Anterior cingulate cortex (tissue), 58 donors: ENCODE measurements around the gene FGF12.

Experiments used
- DNase-seq, 58 donors: peaks; one replicate each; lab custom pipeline; 2025; lab: John Stamatoyannopoulos, UW

FGF12 gene

DNA sequence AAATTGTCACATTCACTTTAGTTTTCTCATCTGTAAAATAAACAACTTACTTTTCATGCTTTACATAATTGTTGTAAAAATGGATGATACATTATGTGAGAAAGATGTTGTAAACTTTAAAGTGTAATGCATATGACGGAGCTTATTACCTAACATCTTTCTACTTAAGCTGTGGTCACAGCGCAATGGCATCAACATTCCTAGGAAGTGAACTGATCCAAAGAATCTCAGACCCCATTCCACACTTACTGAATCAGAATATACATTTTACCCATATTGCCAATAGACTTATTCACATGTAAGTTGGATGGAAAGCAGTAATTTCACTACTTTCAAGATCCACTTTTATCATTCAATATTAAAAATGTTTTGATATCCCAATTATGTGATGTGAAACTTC is 497.5 kb downstream of the FGF12 start:
- DNase-seq: no peak

DNA sequence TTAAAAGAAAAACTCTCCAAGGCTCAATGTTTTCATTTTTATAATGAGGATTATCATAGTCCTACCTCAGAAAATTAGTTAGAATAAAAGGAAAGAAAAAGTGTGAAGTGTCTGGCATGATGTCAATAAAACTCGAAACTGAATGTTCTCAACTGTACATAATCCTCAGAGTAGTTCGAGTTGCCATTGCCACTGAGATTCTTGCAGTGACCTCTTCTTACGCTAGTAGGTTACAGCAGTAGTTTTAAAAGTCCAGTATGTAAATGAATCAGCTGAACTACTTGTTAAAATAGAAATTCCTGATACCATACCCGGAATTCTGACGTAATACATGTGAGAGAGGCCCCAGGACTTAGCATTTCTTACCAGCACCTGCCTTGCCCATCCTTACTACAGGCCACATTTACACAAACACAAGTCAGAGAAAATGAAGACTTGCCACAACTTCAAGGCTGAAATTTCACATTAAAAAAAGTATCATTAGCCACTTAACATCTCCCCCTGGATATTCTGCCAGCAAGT is 502.6 kb downstream of the FGF12 start:
- DNase-seq: no peak

DNA sequence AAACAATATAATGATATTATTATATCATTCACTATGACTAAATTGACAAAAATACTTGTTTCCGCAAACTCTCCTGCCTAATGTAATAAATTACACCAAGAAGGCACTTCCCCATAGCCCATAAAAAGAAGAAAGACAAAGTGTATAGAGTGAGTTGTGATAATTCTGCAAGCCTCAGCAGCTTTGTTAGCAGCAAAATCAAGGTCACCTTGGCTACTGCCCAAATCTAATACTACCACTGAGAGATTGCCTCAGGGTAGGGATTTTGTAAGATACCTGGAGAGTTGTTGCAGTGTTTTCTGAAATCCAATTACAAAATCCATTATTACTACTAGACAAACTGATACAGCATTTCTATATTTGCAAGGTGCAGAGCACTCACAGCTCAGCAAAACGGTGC is 503.5 kb downstream of the FGF12 start:
- no peak for DNase-seq

DNA sequence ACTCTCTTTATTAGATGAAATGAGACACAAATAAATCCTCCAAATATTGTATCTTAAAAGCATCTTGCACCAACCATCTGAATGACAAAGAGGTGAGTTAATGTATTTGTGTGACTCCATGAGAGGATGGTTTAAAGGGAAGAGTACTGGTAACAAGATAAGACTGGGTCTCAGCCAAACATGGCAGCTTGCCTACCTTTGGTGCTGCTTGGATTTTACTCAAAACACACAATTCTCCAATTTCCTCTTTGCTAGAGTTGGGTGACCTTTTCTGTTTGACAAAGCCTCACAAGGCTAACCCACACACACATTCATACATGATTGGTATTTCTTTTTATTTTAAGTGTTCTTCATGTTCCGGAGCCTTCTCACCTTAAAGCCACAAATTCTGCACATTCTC is 506.4 kb downstream of the FGF12 start:
- no peak for DNase-seq

DNA sequence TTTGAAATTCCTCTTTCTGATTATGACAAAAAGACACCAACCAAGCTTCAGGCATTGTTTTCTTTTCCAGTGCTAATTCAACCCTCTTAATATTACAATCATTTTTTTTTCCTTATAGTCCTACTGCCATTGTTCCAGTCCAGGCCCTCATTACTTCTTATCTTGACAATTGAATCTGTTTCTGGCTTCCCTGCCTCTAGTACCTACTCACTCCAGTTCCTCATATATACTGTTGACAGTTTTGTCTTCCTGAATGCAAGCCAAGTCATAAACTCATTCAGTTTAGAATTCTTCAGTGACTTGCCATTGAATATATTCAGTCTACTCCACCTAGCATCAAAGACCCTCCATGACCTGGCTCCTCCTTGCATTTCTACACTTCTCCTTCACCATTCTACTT is 507.4 kb downstream of the FGF12 start:
- no peak for DNase-seq

DNA sequence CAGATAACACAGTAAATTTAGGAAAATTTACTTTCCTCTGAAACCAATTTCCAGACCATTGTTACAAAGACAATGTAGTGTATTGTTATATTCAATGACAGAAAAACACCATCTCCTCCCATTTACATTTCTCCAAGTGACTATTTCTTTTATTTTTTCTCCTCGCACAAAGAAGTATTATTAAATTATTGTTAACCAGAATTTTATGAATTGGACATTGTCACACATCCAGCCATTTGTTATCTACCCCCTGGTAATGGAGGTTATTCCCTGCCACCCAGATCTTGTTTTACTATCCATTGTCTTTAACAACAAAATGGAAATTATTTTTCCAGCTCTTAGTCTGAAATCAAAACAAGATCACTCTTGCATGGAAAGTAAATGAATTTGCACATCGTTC is 511.3 kb downstream of the FGF12 start:
- no peak for DNase-seq

DNA sequence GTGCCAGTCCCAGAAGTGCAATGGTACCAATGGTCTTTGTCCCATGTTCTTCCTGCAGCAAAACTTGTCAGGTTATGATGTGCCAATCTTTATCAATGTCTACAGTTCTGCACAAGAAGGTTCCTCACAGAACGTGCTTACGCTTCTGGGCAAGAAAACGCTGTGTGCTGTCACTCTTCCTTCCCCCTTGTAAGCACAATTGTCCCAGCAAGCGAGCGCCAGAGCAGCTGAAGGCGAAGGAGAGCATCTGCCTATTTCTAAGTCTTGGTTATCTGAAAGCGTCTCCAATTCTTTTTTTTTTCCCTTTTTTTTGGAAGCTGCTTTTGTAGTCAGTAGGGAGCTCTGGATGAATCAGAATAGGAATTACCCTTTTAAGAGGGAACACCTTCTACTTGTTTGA is 514.4 kb downstream of the FGF12 start:
- DNase-seq: peak in 10 of 58 donors; percentile 4 to 46 (median 10)

DNA sequence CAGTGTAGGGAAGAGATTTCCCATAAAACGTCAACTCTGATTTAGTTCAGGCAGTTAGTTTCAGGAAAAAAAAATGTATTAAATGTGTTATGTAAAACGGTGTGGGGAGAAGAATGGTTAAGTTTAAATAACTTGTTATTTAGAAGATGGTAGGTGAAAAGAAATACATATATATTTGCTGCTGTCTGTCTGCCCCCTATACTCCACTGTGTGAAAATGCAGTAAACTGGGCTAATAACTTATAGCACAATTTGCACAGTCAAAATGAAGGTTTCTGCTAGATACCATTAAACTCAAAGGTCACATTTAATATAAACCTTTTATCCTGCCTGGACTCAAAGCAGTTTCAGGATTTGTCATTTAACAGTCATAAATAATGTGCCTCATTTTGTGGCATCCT is 515.0 kb downstream of the FGF12 start:
- no peak for DNase-seq

DNA sequence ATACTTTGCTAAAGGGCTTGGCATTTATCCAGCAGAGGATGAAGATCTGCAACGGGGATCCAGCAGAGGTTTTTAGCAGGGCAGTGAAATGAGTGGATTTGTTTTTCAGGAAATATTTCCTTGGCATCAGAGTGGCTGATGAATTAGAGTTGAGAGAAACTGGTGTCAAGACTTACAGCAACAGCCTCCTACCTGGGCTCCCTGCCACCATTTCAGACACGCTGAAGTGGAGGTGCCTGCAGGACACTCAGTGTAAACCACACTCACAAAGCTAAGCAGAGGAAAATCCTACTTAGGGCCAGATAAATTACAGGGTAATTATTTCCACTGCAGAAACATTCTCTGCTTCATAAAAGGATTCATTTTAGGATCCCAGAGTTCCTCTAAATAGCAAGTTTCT is 519.7 kb downstream of the FGF12 start:
- DNase-seq: peak in 5 of 58 donors; percentile 2 to 11 (median 4)

DNA sequence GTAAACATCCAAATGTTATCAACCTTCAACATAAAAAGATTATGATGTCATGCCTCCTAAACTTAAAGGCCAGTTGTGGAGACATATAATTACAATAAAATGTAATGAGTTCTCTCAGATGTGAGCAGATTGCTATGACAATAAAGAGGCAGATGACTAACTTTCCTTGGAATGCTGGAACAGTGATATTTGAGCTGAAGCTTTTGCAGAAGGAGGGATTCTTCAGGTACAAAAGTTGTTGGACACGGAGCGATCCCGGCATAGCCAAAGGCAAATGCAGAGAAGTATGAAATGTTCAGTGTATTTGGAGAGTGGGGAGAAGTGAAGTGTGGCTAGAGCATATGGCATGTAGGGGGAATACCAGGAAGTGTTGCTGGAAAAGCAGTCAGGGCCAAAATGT is 520.1 kb downstream of the FGF12 start:
- DNase-seq: no peak

DNA sequence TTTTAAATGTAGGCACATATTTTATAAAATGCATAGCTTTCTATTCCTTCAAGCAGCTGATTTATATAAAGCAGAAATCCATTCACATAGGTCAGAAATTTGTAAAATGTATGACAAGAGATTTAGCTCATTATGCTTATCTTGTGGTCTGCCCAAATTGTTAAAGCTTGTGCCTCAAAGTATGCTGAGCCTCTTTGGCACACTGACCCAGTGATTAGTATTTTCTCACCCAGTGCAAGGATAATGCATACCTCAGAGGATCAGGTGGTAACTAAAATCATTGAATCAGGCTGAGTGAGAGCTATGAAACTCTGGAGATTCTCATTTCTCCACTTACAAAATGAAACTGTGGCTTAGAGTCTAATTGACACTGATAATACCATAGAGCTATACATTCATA is 533.3 kb downstream of the FGF12 start:
- DNase-seq: no peak

DNA sequence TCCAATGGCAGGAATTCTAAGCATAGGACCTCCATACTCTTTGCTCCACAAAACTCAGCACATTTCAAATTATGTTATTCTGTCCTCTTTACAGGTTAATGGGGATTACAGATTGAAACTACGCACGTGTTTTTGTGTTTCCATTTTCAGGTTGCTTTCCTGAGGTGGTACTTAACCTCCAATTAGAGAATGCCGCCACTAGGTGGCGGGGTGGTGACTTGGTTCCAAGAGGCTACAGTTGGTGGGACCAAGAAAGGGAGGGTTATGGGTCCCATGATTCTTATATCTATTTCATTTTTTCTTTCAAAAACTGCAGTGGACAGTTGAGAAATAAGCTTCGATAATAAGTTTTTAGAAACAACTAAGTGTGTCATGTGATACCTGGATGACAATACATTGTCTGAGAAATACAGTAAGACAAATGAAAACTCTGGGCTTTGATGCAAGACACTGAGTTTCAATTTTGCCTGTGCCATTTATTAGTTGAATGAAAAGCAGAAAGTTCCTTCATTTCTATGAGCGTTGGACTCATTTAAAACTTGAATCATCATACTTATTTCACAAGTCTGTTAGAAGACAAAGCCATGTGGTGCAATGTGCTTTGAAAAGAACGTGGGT is 539.0 kb downstream of the FGF12 start:
- peak in 3 of 58 donors; percentile 2 to 20 (median 14) for DNase-seq

DNA sequence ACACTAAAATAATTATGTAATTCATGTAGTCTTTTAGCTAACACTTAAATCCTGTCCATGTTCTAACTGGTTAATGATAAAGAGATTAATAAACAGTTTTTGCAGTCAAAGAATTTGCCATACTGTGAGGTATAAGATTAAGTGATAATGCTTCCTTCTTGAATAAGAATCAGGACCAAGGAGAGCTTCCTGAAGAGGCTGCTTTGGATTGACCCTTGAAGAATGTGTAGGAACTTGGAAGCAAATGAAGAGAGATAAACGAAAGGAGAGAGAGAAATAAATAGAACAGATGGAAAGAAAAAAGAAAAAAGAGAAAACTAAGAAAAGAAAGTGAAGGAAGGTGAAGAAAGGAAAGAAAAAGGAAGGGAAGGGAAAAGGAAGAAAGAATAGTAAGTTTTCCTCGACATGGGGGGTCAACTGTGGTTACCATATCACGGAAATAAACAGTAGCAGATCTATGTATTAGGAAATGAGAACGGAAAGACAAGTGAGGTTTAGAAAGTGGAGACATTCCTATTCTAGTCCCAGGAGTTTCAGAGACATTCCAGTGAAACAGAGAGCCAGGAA is 539.8 kb downstream of the FGF12 start:
- no peak for DNase-seq

DNA sequence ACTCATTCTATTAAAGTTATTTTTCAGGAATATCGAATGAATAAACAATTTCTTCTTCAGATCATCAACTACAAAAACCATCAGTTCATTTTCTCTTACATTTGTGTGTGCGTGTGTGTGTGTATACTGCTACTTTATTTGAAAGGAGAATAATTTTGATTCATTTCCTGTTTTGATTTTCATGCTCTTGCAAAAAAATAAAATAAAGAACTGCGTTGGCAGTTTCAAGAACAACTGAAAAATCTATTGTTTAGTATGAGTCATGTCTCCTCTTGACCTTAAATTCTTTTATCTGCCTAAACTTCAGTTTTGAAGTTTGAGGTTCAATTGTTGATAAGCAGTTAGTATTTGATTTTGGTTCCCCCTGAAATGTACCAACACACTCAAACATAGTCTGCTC is 540.8 kb downstream of the FGF12 start:
- no peak for DNase-seq

DNA sequence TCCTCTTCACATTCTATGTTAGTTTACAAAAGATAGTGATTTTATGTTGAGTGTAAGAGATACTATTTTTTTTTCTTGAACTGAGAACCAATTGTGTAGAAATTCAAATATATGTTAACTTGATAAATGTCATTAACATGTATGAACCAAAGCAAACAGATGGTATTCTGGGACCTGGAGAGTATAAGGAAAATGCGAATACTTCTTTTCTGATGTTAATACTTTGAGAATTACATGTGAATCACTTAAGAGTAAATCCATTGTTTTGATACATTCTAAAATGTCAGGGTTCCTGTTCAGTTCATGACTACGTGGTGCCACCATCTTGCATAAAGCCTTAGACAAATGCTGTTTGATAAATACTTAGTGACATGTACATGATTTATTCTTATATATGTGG is 541.3 kb downstream of the FGF12 start:
- DNase-seq: no peak

DNA sequence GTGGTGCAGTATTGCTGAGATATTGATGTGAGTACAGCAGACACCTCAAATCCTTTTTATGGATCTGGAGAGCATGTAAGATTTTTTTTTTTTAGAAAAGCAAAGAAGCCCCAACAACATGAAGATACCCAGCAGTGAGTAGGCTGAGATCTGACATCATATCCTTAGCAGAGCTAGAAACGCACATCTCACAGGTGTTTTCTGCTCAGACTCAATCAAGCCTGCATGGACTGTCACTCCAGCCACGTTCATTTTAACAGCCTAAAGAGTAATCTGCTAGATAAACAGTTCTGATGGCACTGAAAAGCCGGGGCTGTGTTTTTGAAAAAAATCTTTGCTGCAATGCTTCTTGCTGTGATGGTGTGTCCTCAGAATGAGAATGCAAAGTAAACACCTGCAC is 544.2 kb downstream of the FGF12 start:
- no peak for DNase-seq

DNA sequence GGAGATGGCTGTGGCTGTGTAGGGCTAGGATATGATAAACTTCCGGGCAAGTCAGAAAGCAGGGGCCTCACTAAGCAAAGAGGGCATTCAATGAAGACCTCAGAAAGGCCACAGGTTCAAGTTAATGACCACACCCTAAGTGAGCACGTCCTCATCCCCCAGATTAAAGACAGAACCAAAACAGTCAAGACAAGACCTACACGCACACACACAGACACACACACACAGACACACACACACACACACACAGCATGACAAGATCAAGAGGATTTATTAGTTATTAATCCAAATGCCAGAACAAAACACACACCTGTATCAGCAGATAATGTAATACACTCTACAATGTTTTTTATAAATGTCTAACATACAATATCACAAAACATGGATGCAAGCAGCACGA is 546.2 kb downstream of the FGF12 start:
- no peak for DNase-seq

DNA sequence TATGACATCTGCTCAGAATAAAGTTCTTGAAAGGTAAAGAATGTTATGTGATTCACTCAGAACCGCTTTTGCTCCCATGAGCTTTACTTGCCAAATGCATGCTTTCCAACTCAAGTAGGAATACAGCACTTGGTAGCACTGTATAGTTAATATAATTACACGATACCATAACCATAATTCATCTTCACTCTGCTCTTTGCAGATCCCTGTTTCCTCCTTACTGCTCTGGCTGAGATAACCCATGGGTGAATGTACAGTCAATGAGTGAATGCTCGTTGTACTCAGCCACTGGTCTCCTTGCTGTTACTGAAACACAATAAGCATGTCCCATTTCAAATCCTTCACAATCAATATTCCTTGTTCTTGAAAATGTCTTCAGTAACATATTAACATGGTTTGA is 550.0 kb downstream of the FGF12 start:
- DNase-seq: no peak

DNA sequence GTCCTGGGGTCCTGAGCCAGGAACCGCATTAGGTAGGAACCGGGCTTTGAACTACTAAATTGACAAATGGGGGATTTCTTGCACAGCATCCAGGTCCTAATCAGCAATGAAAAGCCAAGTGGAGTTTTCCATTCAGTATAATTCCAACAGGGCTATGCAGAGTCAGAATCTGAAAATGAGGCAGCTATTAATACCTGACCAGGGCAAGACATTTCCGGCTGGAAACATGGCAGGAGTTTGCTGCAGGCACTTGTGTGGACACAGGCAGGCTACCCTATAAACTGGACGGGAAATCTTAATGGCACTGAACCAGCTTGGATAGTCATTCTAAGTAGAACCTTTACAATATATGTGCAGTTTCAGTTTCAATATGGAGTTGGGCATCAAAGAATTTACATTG is 553.1 kb downstream of the FGF12 start:
- no peak for DNase-seq

DNA sequence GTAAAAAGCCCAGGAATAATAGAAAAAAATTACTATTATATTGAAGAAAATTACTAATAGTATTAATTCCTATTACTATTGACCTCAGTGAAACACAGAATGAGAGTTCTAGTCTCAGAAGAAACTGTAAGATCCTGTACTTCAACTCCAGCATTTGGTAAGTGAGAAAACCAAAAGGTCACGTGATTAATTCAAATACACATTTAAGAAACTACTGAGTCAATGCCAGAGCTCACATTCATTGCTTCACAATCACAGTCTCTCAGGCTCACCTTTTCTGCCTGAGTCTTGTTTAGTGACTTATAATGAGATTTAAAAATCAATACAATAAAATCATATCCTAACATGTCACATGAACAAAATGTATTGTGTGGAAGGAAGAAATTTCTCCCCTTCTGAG is 556.1 kb downstream of the FGF12 start:
- no peak for DNase-seq

DNA sequence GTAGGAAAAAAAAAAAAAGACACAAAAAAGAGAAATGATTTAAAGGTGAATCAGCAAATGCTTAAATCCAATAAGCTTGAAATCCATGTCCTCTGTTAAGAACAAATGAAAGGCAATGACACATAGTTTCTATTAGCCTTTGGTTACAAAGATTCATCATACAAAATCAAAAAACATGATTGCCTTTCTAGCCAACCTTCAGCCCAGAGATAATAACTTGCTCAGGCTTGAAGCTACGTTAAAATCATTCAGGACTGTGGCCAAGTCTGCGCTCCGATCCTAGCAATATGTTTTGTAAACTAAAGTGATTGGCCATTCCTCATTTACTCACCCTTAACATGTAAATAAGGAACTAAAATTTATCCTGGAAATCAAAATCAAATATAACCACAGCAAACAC is 556.7 kb downstream of the FGF12 start:
- no peak for DNase-seq

DNA sequence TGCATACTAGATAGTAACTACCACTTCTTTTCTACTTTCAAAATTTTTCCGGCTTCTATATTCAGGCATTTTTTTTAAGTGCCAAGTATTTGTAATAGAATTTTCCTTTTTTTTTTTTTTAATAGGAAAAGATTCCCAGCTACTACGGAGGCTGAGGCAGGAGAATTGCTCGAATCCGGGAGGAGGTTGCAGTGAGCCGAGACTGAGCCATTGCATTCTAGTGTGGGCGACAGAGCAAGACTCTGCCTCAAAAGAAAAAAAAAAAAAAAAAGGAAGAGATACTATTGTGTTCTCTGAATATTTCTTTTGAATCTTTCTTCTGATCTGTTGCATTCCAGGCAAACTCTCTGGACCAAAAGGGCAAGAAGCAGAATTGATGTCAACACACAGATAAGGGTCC is 557.3 kb downstream of the FGF12 start:
- DNase-seq: no peak
